ENCODE data around the gene ASCL1. TPM values are rescaled to one million over a fixed set of nuclear protein-coding genes. Genes with fewer than 3 reads are reported as not detected.

Gene ASCL1
- total RNA-seq, 1 experiment from 2014 or later = not detected

GRCh38 chr12:102990419-102990818, 32.9 kb downstream of the ASCL1 start:
- no peak for DNase-seq
- CTCF ChIA-PET = no interaction called here
- Histone ChIP-seq H3K4me3 (ENCODE audit: low read depth, low read length) (no peak overlapping the region), H3K9me3 (no peaks in the 10 kb centered on the region), H3K27me3 (replicated peaks; ENCODE audit: control insufficient read depth, insufficient read depth, low read length) (no peaks in the 10 kb centered on the region), H3K4me1 (no peaks in the 10 kb centered on the region), H3K36me3 (ENCODE audit: control insufficient read depth, insufficient read depth, low read length) (no peaks in the 10 kb centered on the region)
- no peak overlapping the region for H3K4me3 Mint-ChIP-seq (ENCODE audit: unreplicated experiment)
- no peak overlapping the region for H3K27ac Mint-ChIP-seq (ENCODE audit: unreplicated experiment)
- H3K9me3 Mint-ChIP-seq (ENCODE audit: unreplicated experiment) = no peaks in the 10 kb centered on the region
- intact Hi-C loops (cut with micrococcal nuclease; ENCODE audit: unreplicated experiment) = no loop called here
- no peaks in the 10 kb centered on the region for H3K36me3 Mint-ChIP-seq (ENCODE audit: insufficient read depth, unreplicated experiment)
- no TSS peak for BruUV-seq (replicated peaks)
- H3K4me1 Mint-ChIP-seq (ENCODE audit: low read depth, unreplicated experiment) = no peaks in the 10 kb centered on the region
- H3K27me3 Mint-ChIP-seq (ENCODE audit: insufficient read depth, unreplicated experiment) = peaks cover 2% of the 10 kb centered on the region
- POLR2A ChIA-PET = no interaction called here
- TF ChIP-seq, protein P1, sequence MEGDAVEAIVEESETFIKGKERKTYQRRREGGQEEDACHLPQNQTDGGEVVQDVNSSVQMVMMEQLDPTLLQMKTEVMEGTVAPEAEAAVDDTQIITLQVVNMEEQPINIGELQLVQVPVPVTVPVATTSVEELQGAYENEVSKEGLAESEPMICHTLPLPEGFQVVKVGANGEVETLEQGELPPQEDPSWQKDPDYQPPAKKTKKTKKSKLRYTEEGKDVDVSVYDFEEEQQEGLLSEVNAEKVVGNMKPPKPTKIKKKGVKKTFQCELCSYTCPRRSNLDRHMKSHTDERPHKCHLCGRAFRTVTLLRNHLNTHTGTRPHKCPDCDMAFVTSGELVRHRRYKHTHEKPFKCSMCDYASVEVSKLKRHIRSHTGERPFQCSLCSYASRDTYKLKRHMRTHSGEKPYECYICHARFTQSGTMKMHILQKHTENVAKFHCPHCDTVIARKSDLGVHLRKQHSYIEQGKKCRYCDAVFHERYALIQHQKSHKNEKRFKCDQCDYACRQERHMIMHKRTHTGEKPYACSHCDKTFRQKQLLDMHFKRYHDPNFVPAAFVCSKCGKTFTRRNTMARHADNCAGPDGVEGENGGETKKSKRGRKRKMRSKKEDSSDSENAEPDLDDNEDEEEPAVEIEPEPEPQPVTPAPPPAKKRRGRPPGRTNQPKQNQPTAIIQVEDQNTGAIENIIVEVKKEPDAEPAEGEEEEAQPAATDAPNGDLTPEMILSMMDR (IDR thresholded peaks at IDR 0.05; ENCODE audit: insufficient read depth in 1 of 2, low read depth in 1 of 2, low read length in 1 of 2, severe bottlenecking in 1 of 2, unreplicated experiment in 1 of 2) = no peak

DNA sequence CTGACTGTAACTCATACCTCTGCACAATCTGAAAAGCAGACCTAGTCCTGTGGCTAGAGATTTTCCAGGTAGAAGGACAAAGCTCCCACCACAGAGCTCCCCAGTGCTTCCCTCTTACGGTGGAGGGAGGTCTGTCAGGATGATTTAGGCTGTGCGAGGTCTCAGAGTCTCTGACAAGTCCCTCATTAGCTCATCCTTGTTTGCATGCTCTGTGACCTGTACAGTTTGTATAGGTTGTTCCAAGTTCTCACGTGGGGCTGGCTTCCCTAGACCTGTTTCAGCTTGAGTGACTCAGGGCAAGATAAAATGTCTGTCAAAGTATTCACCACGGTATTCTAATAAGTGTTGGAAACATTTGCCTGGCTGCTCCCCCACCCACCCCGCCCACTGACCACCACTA, 34.8 kb downstream of the ASCL1 start:
- H3K27ac Mint-ChIP-seq (ENCODE audit: unreplicated experiment) = no peak overlapping the region
- no peaks in the 10 kb centered on the region for H3K36me3 Mint-ChIP-seq (ENCODE audit: insufficient read depth, unreplicated experiment)
- H3K27me3 ChIP-seq (replicated peaks; ENCODE audit: control insufficient read depth, insufficient read depth, low read length) = no peaks in the 10 kb centered on the region
- TF ChIP-seq, protein P1 (IDR thresholded peaks at IDR 0.05; ENCODE audit: insufficient read depth in 1 of 2, low read depth in 1 of 2, low read length in 1 of 2, severe bottlenecking in 1 of 2, unreplicated experiment in 1 of 2) = peak in 1 of 2 experiments; percentile 9
- H3K36me3 ChIP-seq (ENCODE audit: control insufficient read depth, insufficient read depth, low read length) = no peaks in the 10 kb centered on the region
- BruUV-seq (replicated peaks) = no TSS peak
- ChIA-PET CTCF (no interaction called here), POLR2A (no interaction called here)
- no peaks in the 10 kb centered on the region for H3K4me1 Mint-ChIP-seq (ENCODE audit: low read depth, unreplicated experiment)
- H3K4me3 Mint-ChIP-seq (ENCODE audit: unreplicated experiment) = no peak overlapping the region
- no peak overlapping the region for H3K4me3 ChIP-seq (ENCODE audit: low read depth, low read length)
- peaks cover 2% of the 10 kb centered on the region for H3K27me3 Mint-ChIP-seq (ENCODE audit: insufficient read depth, unreplicated experiment)
- H3K9me3 ChIP-seq = no peaks in the 10 kb centered on the region; the same call in 1 of the 2 replicates
- DNase-seq = peak in 1 of 2 experiments; percentile 4
- intact Hi-C loops (cut with micrococcal nuclease; ENCODE audit: unreplicated experiment) = no loop called here
- H3K4me1 ChIP-seq = no peaks in the 10 kb centered on the region
- H3K9me3 Mint-ChIP-seq (ENCODE audit: unreplicated experiment) = no peaks in the 10 kb centered on the region

DNA sequence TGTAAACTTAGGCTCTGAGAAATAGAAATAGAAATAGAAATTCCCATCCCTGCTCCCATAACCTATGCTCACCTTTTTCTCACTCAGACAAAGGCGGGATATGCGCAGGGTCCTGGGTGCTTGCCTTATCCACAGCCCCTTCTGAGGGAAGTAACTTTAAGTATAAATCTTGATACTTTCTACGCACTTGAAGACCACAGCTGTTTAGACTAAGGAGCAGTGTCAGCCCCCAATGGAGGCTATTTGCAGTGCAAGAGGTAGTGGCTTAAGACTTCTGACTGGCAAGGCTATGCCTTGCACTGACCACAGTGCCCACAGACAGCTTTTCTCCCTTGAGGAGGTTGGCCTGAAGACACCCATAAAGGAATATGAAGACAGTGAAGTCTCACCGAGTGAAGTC, 35.2 kb downstream of the ASCL1 start:
- no peaks in the 10 kb centered on the region for H3K27me3 ChIP-seq (replicated peaks; ENCODE audit: control insufficient read depth, insufficient read depth, low read length)
- H3K4me3 ChIP-seq (ENCODE audit: low read depth, low read length) = no peak overlapping the region
- H3K36me3 ChIP-seq (ENCODE audit: control insufficient read depth, insufficient read depth, low read length) = no peaks in the 10 kb centered on the region
- H3K9me3 ChIP-seq = no peaks in the 10 kb centered on the region; the same call in 1 of the 2 replicates
- peaks cover 2% of the 10 kb centered on the region for H3K27me3 Mint-ChIP-seq (ENCODE audit: insufficient read depth, unreplicated experiment)
- DNase-seq = no peak
- ChIA-PET POLR2A (no interaction called here), CTCF (no interaction called here)
- no peaks in the 10 kb centered on the region for H3K9me3 Mint-ChIP-seq (ENCODE audit: unreplicated experiment)
- no peaks in the 10 kb centered on the region for H3K4me1 ChIP-seq
- intact Hi-C loops (cut with micrococcal nuclease; ENCODE audit: unreplicated experiment) = no loop called here
- no TSS peak for BruUV-seq (replicated peaks)
- TF ChIP-seq, protein P1 (IDR thresholded peaks at IDR 0.05; ENCODE audit: insufficient read depth in 1 of 2, low read depth in 1 of 2, low read length in 1 of 2, severe bottlenecking in 1 of 2, unreplicated experiment in 1 of 2) = no peak
- H3K4me1 Mint-ChIP-seq (ENCODE audit: low read depth, unreplicated experiment) = no peaks in the 10 kb centered on the region
- H3K4me3 Mint-ChIP-seq (ENCODE audit: unreplicated experiment) = no peak overlapping the region
- H3K27ac Mint-ChIP-seq (ENCODE audit: unreplicated experiment) = no peak overlapping the region
- no peaks in the 10 kb centered on the region for H3K36me3 Mint-ChIP-seq (ENCODE audit: insufficient read depth, unreplicated experiment)

All from Caco-2 (cell line).